GM23338 (cell line): ENCODE measurements around the gene FRMD4A. TPM values are rescaled to one million over a fixed set of nuclear protein-coding genes. Genes with fewer than 3 reads are reported as not detected.

Source experiments
- ATAC-seq: fragments of 200-7000 bp; cut with Tn5 transposase; 3 replicates; pipeline ENCODE4 v1.9.1; 2020
- DNase-seq: peaks from one replicate; pipeline ENCODE4 v3.0.0-alpha.2; 2015; ENCODE audit warnings: low spot score
- H2AFZ ChIP-seq: fragments of 200-600 bp; sonication (generic); 2 replicates; pipeline ENCODE4 v1.8.0; 2016; ENCODE audit warnings: antibody characterized with exemption, mild to moderate bottlenecking, moderate library complexity
- H3F3A ChIP-seq: fragments of 200-600 bp; sonication (generic); replicated peaks from 2 replicates; pipeline ENCODE4 v1.8.0; 2017; ENCODE audit warnings: antibody characterized with exemption, mixed run types, low read depth
- H3K27ac ChIP-seq: fragments of 200-600 bp; sonication (generic); 2 replicates; pipeline ENCODE4 v1.6.1; 2016; ENCODE audit warnings: low read depth
- H3K27me3 ChIP-seq: fragments of 200-600 bp; sonication (generic); 2 replicates; pipeline ENCODE4 v1.8.0; 2016; ENCODE audit warnings: mild to moderate bottlenecking, mixed run types, moderate library complexity; ENCODE audit not compliant: insufficient read depth
- H3K36me3 ChIP-seq: fragments of 200-600 bp; sonication (generic); 2 replicates; pipeline ENCODE4 v1.8.0; 2016; ENCODE audit warnings: mild to moderate bottlenecking; ENCODE audit not compliant: insufficient read depth
- H3K4me1 ChIP-seq: fragments of 200-600 bp; sonication (generic); 2 replicates; pipeline ENCODE4 v1.8.0; 2016; ENCODE audit warnings: mild to moderate bottlenecking, moderate library complexity; ENCODE audit not compliant: insufficient read depth
- H3K4me2 ChIP-seq: fragments of 200-600 bp; sonication (generic); 2 replicates; pipeline ENCODE4 v1.7.1; 2017; ENCODE audit warnings: mixed run types
- H3K4me3 ChIP-seq: fragments of 200-600 bp; sonication (generic); 2 replicates; pipeline ENCODE4 v1.6.1; 2016; ENCODE audit warnings: mixed run types
- H3K79me2 ChIP-seq: fragments of 200-600 bp; sonication (generic); replicated peaks from 2 replicates; pipeline ENCODE4 v1.8.0; 2017; ENCODE audit warnings: mild to moderate bottlenecking; ENCODE audit not compliant: insufficient read depth
- H3K9me2 ChIP-seq: fragments of 200-600 bp; sonication (generic); 2 replicates; pipeline ENCODE4 v1.8.0; 2017; ENCODE audit not compliant: insufficient read depth
- H4K20me1 ChIP-seq: fragments of 200-600 bp; sonication (generic); replicated peaks from 2 replicates; pipeline ENCODE4 v1.8.0; 2017; ENCODE audit warnings: mild to moderate bottlenecking; ENCODE audit not compliant: insufficient read depth
- H3K27ac Mint-ChIP-seq: 2 replicates; pipeline ENCODE4 v1.8.0; 2020; ENCODE audit warnings: inconsistent platforms, mild to moderate bottlenecking, moderate library complexity, mixed read lengths
- H3K27me3 Mint-ChIP-seq: 3 replicates; pipeline ENCODE4 v1.8.0; 2022; ENCODE audit warnings: low read depth, mild to moderate bottlenecking, moderate library complexity, mixed read lengths, inconsistent platforms; ENCODE audit not compliant: insufficient read depth, poor library complexity
- H3K36me3 Mint-ChIP-seq: 3 replicates; pipeline ENCODE4 v1.8.0; 2021; ENCODE audit warnings: low read depth, mild to moderate bottlenecking, inconsistent platforms, moderate library complexity, mixed read lengths
- H3K4me1 Mint-ChIP-seq: 3 replicates; pipeline ENCODE4 v1.8.0; 2020; ENCODE audit warnings: mild to moderate bottlenecking, inconsistent platforms, mixed read lengths
- H3K4me3 Mint-ChIP-seq: 3 replicates; pipeline ENCODE4 v1.8.0; 2021; ENCODE audit warnings: moderate library complexity, mild to moderate bottlenecking, inconsistent platforms, mixed read lengths
- H3K9me3 Mint-ChIP-seq: 3 replicates; pipeline ENCODE4 v1.8.0; 2020; ENCODE audit warnings: moderate library complexity, mild to moderate bottlenecking, inconsistent platforms, mixed read lengths
- CREB1 ChIP-seq: fragments of 250-450 bp; sonication (Bioruptor Pico); IDR thresholded peaks from 2 replicates; pipeline ENCODE4 v1.5.0; 2020; ENCODE audit warnings: low read depth, mild to moderate bottlenecking, moderate library complexity
- CTCF ChIP-seq, 2 experiments: fragments of 200-600 bp in 1 of 2; sonication (generic) in 1 of 2; conservative IDR thresholded peaks; 2 replicates each; pipeline versions ENCODE4 v1.5.1 to v1.6.1; 2016 to 2017; ENCODE audit warnings: antibody characterized with exemption in 2 of 2, low read depth in 2 of 2, mild to moderate bottlenecking in 2 of 2, moderate library complexity in 1 of 2
- ETS1 ChIP-seq: IDR thresholded peaks from 2 replicates; pipeline ENCODE4 v1.6.1; 2016; ENCODE audit warnings: antibody characterized with exemption
- EZH2 ChIP-seq: fragments of 200-600 bp; sonication (generic); IDR thresholded peaks from one replicate; pipeline ENCODE4 v1.8.0; 2017; ENCODE audit warnings: antibody characterized with exemption, mild to moderate bottlenecking, low read depth; ENCODE audit not compliant: unreplicated experiment
- EZH2phosphoT487 ChIP-seq: fragments of 200-600 bp; sonication (generic); IDR thresholded peaks from one replicate; pipeline ENCODE4 v1.8.1; 2018; ENCODE audit warnings: antibody characterized with exemption; ENCODE audit not compliant: unreplicated experiment
- JUNB ChIP-seq: IDR thresholded peaks from one replicate; pipeline ENCODE4 v1.6.1; 2016; ENCODE audit warnings: antibody characterized with exemption; ENCODE audit not compliant: unreplicated experiment
- NANOG ChIP-seq: IDR thresholded peaks from 2 replicates; pipeline ENCODE4 v1.6.1; 2016; ENCODE audit warnings: antibody characterized with exemption, borderline replicate concordance
- POLR2AphosphoS5 ChIP-seq: IDR thresholded peaks from 2 replicates; pipeline ENCODE4 v1.6.1; 2016; ENCODE audit warnings: antibody characterized with exemption, low read depth
- REST ChIP-seq: IDR thresholded peaks from one replicate; pipeline ENCODE4 v1.6.1; 2018; ENCODE audit warnings: antibody characterized with exemption; ENCODE audit not compliant: unreplicated experiment
- STAT1 ChIP-seq: IDR thresholded peaks from one replicate; pipeline ENCODE4 v1.6.1; 2016; ENCODE audit warnings: antibody characterized with exemption; ENCODE audit not compliant: unreplicated experiment
- ZNF114 ChIP-seq: fragments of 250-450 bp; sonication (Bioruptor Pico); IDR thresholded peaks from 2 replicates; pipeline ENCODE4 v1.5.0; 2020; ENCODE audit warnings: mild to moderate bottlenecking, moderate library complexity
- ZNF331 ChIP-seq: fragments of 250-450 bp; sonication (Bioruptor Pico); IDR thresholded peaks from 2 replicates; pipeline ENCODE4 v1.5.0; 2020; ENCODE audit warnings: low read depth, mild to moderate bottlenecking, moderate library complexity
- polyA plus RNA-seq: library from polyadenylated mRNA; unstranded; fragments of >200 nt; fragmentation: Nextera tagmentation; extraction: Ambion mirVana; gene quantifications from 2 replicates; pipeline ENCODE4 v1.2.1, GENCODE V29; 2016
- total RNA-seq: library from RNA; depleted of rRNA; stranded (reverse); fragments of >200 nt; shearing (Covaris generic); gene quantifications from 2 replicates; pipeline ENCODE4 v1.2.3, GENCODE V29; 2014

FRMD4A gene
- total and polyA plus RNA-seq, 2 experiments from 2014 or later, result 14.0 to 20.1 TPM

GRCh38 chr10:13943735-13944398 is 386.9 kb downstream of the FRMD4A start (continued):
- TF ChIP-seq CTCF (conservative IDR thresholded peaks at IDR 0.05; ENCODE audit: low read depth in 2 of 2), result no peak
- TF ChIP-seq ZNF331 (CRISPR knock-in tag), result no peak
- TF ChIP-seq REST, result no peak
- TF ChIP-seq EZH2phosphoT487, result no peak
- no peak for TF ChIP-seq JUNB
- no peak for TF ChIP-seq ETS1

- H3K9me3 Mint-ChIP-seq, result no peaks in the 10 kb centered on the region
- H4K20me1 ChIP-seq, result no peaks in the 10 kb centered on the region
- H3K27me3 Mint-ChIP-seq, result peaks cover 5% of the 10 kb centered on the region
- H3K36me3 ChIP-seq, result no peaks in the 10 kb centered on the region
- H3K4me1 ChIP-seq, result peaks cover 18% of the 10 kb centered on the region
- no peak overlapping the region for H3K27ac Mint-ChIP-seq
- H2AFZ ChIP-seq, result no peak overlapping the region
- H3K27me3 ChIP-seq, result no peaks in the 10 kb centered on the region
- no peaks in the 10 kb centered on the region for H3F3A ChIP-seq
- H3K4me1 Mint-ChIP-seq, result peaks cover 34% of the 10 kb centered on the region
- H3K9me2 ChIP-seq, result no peaks in the 10 kb centered on the region
- ATAC-seq (no peak), DNase-seq (no peak)
- H3K4me3 Mint-ChIP-seq, result no peak overlapping the region
- no peaks in the 10 kb centered on the region for H3K79me2 ChIP-seq
- H3K4me2 ChIP-seq, result no peak overlapping the region
- no peak overlapping the region for H3K27ac ChIP-seq
- no peak overlapping the region for H3K4me3 ChIP-seq
- no peaks in the 10 kb centered on the region for H3K36me3 Mint-ChIP-seq
- no peak for TF ChIP-seq ZNF114
- TF ChIP-seq REST, result no peak
- no peak for TF ChIP-seq ZNF331 (CRISPR knock-in tag)
- no peak for TF ChIP-seq ETS1
- no peak for TF ChIP-seq NANOG
- no peak for TF ChIP-seq CTCF (conservative IDR thresholded peaks at IDR 0.05; ENCODE audit: low read depth in 2 of 2)
- TF ChIP-seq CREB1 (CRISPR knock-in tag), result no peak
- TF ChIP-seq JUNB, result no peak
- no peak for TF ChIP-seq EZH2
- TF ChIP-seq EZH2phosphoT487, result no peak
- no peak for TF ChIP-seq STAT1
- no peak for TF ChIP-seq POLR2AphosphoS5
Measured at GRCh38 chr10:13942035-13942434, 388.7 kb downstream of the FRMD4A start.
